HEK293 (cell line): Measurements from ENCODE around the gene LAMTOR1.
A peak's percentile ranks its signal among the peaks of the same experiment; 100 is the strongest.

ENCODE experiments used
- CTCF ChIA-PET: fragments of 350-600 bp; formaldehyde crosslinking; extraction: SDS; loops from one replicate; lab custom pipeline; 2021; ENCODE audit warnings: antibody characterized with exemption; lab: Yijun Ruan, JAX
- POLR2A ChIA-PET: fragments of 300-600 bp; formaldehyde crosslinking; extraction: SDS; loops from one replicate; lab custom pipeline; 2020; ENCODE audit warnings: antibody characterized with exemption, inconsistent platforms; lab: Yijun Ruan, JAX
- H3K27ac ChIP-seq: fragments of 200-500 bp; sonication (Bioruptor generic); 2 replicates; pipeline ENCODE4 v1.5.1; 2014; ENCODE audit warnings: low read depth, low read length, control low read depth, inconsistent platforms; ENCODE audit errors: extremely low read depth
- H3K36me3 ChIP-seq, 2 experiments: fragments of 200-500 bp in 1 of 2; sonication (Bioruptor generic) in 1 of 2; 1 replicate in 1 of 2; 2 replicates in 1 of 2; pipeline ENCODE4 v1.5.1; 2014 to 2017; ENCODE audit warnings: inconsistent platforms in 2 of 2, low read length in 2 of 2; ENCODE audit not compliant: control insufficient read depth in 2 of 2, insufficient read depth in 1 of 2
- H3K4me1 ChIP-seq: fragments of 200-500 bp; sonication (Bioruptor generic); 2 replicates; pipeline ENCODE4 v1.5.1; 2014; ENCODE audit warnings: mild to moderate bottlenecking, low read length, inconsistent platforms; ENCODE audit not compliant: control insufficient read depth, insufficient read depth
- H3K4me3 ChIP-seq: 2 replicates; pipeline ENCODE4 v1.5.1; 2011; ENCODE audit warnings: low read depth, mild to moderate bottlenecking, control low read depth, low read length, moderate library complexity
- H3K9me3 ChIP-seq: fragments of 200-500 bp; sonication (Bioruptor generic); 2 replicates; pipeline ENCODE4 v1.5.1; 2014; ENCODE audit warnings: low read depth, low read length, inconsistent platforms; ENCODE audit not compliant: control insufficient read depth, insufficient read depth
- AEBP2 ChIP-seq: fragments of 450-650 bp; formaldehyde crosslinking; IDR thresholded peaks from 2 replicates; pipeline ENCODE4 v1.5.1; 2016; ENCODE audit warnings: missing biosample characterization, missing genetic modification characterization, borderline replicate concordance
- BCL11B ChIP-seq: fragments of 450-650 bp; formaldehyde crosslinking; IDR thresholded peaks from 2 replicates; pipeline ENCODE4 v1.5.1; 2016; ENCODE audit warnings: low read depth, missing biosample characterization, missing genetic modification characterization
- EGR2 ChIP-seq: fragments of 450-650 bp; formaldehyde crosslinking; IDR thresholded peaks from 2 replicates; pipeline ENCODE4 v1.5.1; 2016; ENCODE audit warnings: low read depth, missing biosample characterization, missing genetic modification characterization
- KLF9 ChIP-seq: fragments of 450-650 bp; formaldehyde crosslinking; IDR thresholded peaks from 2 replicates; pipeline ENCODE4 v1.5.1; 2016; ENCODE audit warnings: missing biosample characterization, missing genetic modification characterization, low read depth
- PRDM2 ChIP-seq: fragments of 450-650 bp; formaldehyde crosslinking; IDR thresholded peaks from 2 replicates; pipeline ENCODE4 v1.5.1; 2016; ENCODE audit warnings: missing biosample characterization, missing genetic modification characterization, borderline replicate concordance
- SCRT2 ChIP-seq: fragments of 450-650 bp; formaldehyde crosslinking; IDR thresholded peaks from 2 replicates; pipeline ENCODE4 v1.5.1; 2016; ENCODE audit warnings: missing biosample characterization, missing genetic modification characterization
- SP7 ChIP-seq: fragments of 450-650 bp; formaldehyde crosslinking; IDR thresholded peaks from 2 replicates; pipeline ENCODE4 v1.5.1; 2016; ENCODE audit warnings: missing biosample characterization, missing genetic modification characterization
- WT1 ChIP-seq: fragments of 450-650 bp; formaldehyde crosslinking; IDR thresholded peaks from 2 replicates; pipeline ENCODE4 v1.5.1; 2016; ENCODE audit warnings: missing biosample characterization, missing genetic modification characterization
- ZBTB48 ChIP-seq: fragments of 450-650 bp; formaldehyde crosslinking; IDR thresholded peaks from 2 replicates; pipeline ENCODE4 v1.5.1; 2016; ENCODE audit warnings: missing biosample characterization, missing genetic modification characterization
- ZNF112 ChIP-seq: fragments of 450-650 bp; formaldehyde crosslinking; IDR thresholded peaks from 2 replicates; pipeline ENCODE4 v1.5.0; 2017; ENCODE audit warnings: missing biosample characterization, missing genetic modification characterization
- ZNF174 ChIP-seq: fragments of 450-650 bp; formaldehyde crosslinking; IDR thresholded peaks from 2 replicates; pipeline ENCODE4 v1.5.0; 2017; ENCODE audit warnings: missing biosample characterization, mild to moderate bottlenecking, missing genetic modification characterization
- ZNF211 ChIP-seq: fragments of 450-650 bp; formaldehyde crosslinking; IDR thresholded peaks from 2 replicates; pipeline ENCODE4 v1.5.1; 2016; ENCODE audit warnings: low read depth, missing biosample characterization, missing genetic modification characterization
- ZNF248 ChIP-seq: fragments of 450-650 bp; formaldehyde crosslinking; IDR thresholded peaks from 2 replicates; pipeline ENCODE4 v1.5.1; 2017; ENCODE audit warnings: missing biosample characterization, missing genetic modification characterization
- ZNF266 ChIP-seq: fragments of 450-650 bp; formaldehyde crosslinking; IDR thresholded peaks from 2 replicates; pipeline ENCODE4 v1.5.1; 2016; ENCODE audit warnings: missing biosample characterization, missing genetic modification characterization, low read depth
- ZNF423 ChIP-seq: fragments of 450-650 bp; formaldehyde crosslinking; IDR thresholded peaks from 2 replicates; pipeline ENCODE4 v1.5.1; 2016; ENCODE audit warnings: missing biosample characterization, missing genetic modification characterization
- ZNF521 ChIP-seq: fragments of 450-650 bp; formaldehyde crosslinking; IDR thresholded peaks from 2 replicates; pipeline ENCODE4 v1.5.1; 2017; ENCODE audit warnings: missing biosample characterization, mild to moderate bottlenecking, missing genetic modification characterization
- ZNF555 ChIP-seq: fragments of 450-650 bp; formaldehyde crosslinking; conservative IDR thresholded peaks from 2 replicates; pipeline ENCODE4 v1.5.1; 2017; ENCODE audit warnings: missing biosample characterization, mild to moderate bottlenecking, missing genetic modification characterization, inconsistent platforms
- TF ChIP-seq, protein P1 (sequence below): fragments of 450-650 bp; formaldehyde crosslinking; IDR thresholded peaks from 2 replicates; pipeline ENCODE4 v1.5.1; 2017; ENCODE audit warnings: missing biosample characterization, missing genetic modification characterization

Gene LAMTOR1

GRCh38 chr11:72080326-72081183 lies 22.5 kb downstream of the LAMTOR1 start, which contains the start of the genes LRRC51 and NUMA1 (continued):
- TF ChIP-seq ZNF555 (tag by site-specific recombination) (no peak), SCRT2 (tag by site-specific recombination) (no peak), ZNF112 (tag by site-specific recombination) (no peak), ZNF521 (tag by site-specific recombination) (no peak), AEBP2 (no peak), ZNF248 (tag by site-specific recombination) (no peak), WT1 (tag by site-specific recombination) (no peak)

DNA sequence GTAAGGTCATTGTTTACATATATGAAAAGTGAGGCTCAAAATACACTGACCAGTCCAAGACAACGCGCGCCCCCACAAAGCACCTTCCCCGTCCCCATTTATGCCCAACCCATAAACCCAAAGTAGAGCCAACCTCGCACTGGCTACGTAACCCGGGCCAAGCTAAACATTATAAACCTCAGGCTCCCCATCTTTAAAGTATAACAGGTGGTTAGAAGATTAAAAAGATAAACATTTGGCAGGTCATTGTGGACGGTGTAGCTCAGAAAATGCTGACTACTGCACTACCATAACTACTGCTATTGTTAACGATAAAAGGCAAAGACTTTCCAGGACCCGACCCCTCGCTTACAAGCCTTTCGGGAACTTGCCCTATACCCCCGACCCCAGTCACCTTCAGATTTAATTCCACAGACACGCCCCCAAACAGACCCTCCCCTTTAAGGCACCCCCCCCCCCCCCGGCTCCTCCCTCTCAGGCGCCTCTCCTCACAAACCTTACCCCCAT lies 23.2 kb downstream of the LAMTOR1 start:
- Histone ChIP-seq H3K36me3 (peaks cover 0 to 8% of the 10 kb centered on the region in 2 experiments; a peak in 2 of 3 replicates), H3K4me3 (peak overlapping the region; percentile 77), H3K9me3 (no peaks in the 10 kb centered on the region), H3K27ac (peak overlapping the region; percentile 57), H3K4me1 (no peaks in the 10 kb centered on the region)
- CTCF ChIA-PET = interaction anchor here (2.5 kb wide), 1 partner anchor 55 kb away, joined by 22 read pairs; no protein-coding TSS in a partner anchor
- TF ChIP-seq KLF9 (tag by site-specific recombination) = peak; percentile 81
- no peak for TF ChIP-seq PRDM2 (tag by site-specific recombination)
- TF ChIP-seq SCRT2 (tag by site-specific recombination) = peak; percentile 73
- 0 out of 2 replicates have a peak, but pooled peaks have one; percentile 27 for TF ChIP-seq ZBTB48 (tag by site-specific recombination)
- TF ChIP-seq ZNF174 (tag by site-specific recombination) = no peak
- TF ChIP-seq, protein P1, sequence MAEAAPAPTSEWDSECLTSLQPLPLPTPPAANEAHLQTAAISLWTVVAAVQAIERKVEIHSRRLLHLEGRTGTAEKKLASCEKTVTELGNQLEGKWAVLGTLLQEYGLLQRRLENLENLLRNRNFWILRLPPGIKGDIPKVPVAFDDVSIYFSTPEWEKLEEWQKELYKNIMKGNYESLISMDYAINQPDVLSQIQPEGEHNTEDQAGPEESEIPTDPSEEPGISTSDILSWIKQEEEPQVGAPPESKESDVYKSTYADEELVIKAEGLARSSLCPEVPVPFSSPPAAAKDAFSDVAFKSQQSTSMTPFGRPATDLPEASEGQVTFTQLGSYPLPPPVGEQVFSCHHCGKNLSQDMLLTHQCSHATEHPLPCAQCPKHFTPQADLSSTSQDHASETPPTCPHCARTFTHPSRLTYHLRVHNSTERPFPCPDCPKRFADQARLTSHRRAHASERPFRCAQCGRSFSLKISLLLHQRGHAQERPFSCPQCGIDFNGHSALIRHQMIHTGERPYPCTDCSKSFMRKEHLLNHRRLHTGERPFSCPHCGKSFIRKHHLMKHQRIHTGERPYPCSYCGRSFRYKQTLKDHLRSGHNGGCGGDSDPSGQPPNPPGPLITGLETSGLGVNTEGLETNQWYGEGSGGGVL (tag by site-specific recombination) = peak; percentile 42; the same call in 1 of the 2 replicates
- 0 out of 2 replicates have a peak, but pooled peaks have one; percentile 3 for TF ChIP-seq EGR2
- no peak for TF ChIP-seq ZNF211 (tag by site-specific recombination)
- TF ChIP-seq ZNF423 (tag by site-specific recombination) = no peak
- TF ChIP-seq SP7 (tag by site-specific recombination) = 0 out of 2 replicates have a peak, but pooled peaks have one; percentile 6
- TF ChIP-seq ZNF112 (tag by site-specific recombination) = no peak
- no peak for TF ChIP-seq ZNF266
- TF ChIP-seq BCL11B = 0 out of 2 replicates have a peak, but pooled peaks have one; percentile 50
- POLR2A ChIA-PET = interaction anchor here (0.8 kb wide), 2 partner anchors 41 to 351 kb away, joined by 4 to 7 read pairs; no protein-coding TSS in a partner anchor
